Measurements from ENCODE around the gene ZNF12. TPM values are rescaled to one million over a fixed set of nuclear protein-coding genes. Genes with fewer than 3 reads are reported as not detected.
"Not testable (repeated sequence)": the region's sequence is repeated elsewhere in the genome, so short reads cannot be mapped to it uniquely, and the experiment has no call there.

The ZNF12 gene
- total and polyA plus RNA-seq, 2 donors (not counting 1 experiment from before 2014, with no cell fraction given), result 6.3 to 41.3 TPM

DNA sequence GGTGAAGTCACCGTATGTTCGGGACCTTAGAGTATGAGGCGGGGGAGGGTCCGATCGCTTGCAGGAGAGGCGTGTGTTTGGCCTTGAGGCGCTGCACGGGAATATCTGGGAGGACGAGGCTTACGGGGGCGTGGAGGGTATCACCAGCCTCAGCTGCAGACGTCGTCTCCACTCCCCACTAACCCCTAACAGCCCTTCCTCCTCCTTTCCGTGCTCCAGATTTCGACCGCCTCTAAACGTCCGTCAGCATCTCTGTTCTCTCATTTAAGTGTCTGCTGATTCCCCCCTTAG, 23.5 kb upstream of the ZNF12 start:
- H3K79me2 ChIP-seq (ENCODE audit: control insufficient read depth, insufficient read depth, low read length), result peaks cover 25% of the 10 kb centered on the region
- TF ChIP-seq EZH2 (IDR thresholded peaks at IDR 0.05; ENCODE audit: borderline replicate concordance, insufficient read depth, low read depth, low read length, poor library complexity, severe bottlenecking), result no peak
- peak overlapping the region; percentile 95 for H3K9ac ChIP-seq (ENCODE audit: low read length)
- Mint-ChIP-seq H3K27ac (peak overlapping the region; percentile 59), H3K27me3 (no peaks in the 10 kb centered on the region), H3K4me3 (peak overlapping the region; percentile 91), H3K9me3 (ENCODE audit: insufficient read depth) (no peaks in the 10 kb centered on the region), H3K4me1 (peaks cover 29% of the 10 kb centered on the region)
- DNase-seq, result no peak
- H3K4me3 ChIP-seq (ENCODE audit: control extremely low read depth in 1 of 5, extremely low read depth in 1 of 5, insufficient read depth in 1 of 5, low read depth in 2 of 5, low read length in 4 of 5), result peak overlapping the region; percentile 42 to 93 (median 74)
- H2AFZ ChIP-seq (ENCODE audit: insufficient read depth, low read depth, low read length, poor library complexity, severe bottlenecking), result peak overlapping the region; percentile 96
- peak overlapping the region; percentile 11 to 78 for H3K27ac ChIP-seq (ENCODE audit: low read length in 2 of 2)
- intact Hi-C loops (cut with micrococcal nuclease), result no loop called here
- H3K4me2 ChIP-seq (replicated peaks; ENCODE audit: low read depth, low read length, poor library complexity, severe bottlenecking), result peak overlapping the region; percentile 81
- ChIA-PET POLR2A (no interaction called here), CTCF (interaction anchor here (1.2 kb wide), 1 partner anchor 23 kb away, joined by 3 read pairs; the partner anchor contains the start of gene ZNF12)
- H3K27me3 ChIP-seq (replicated peaks in 1 of 4; ENCODE audit: control extremely low read depth in 1 of 4, control insufficient read depth in 3 of 4, insufficient read depth in 4 of 4, low read length in 3 of 4), result no peaks in the 10 kb centered on the region
- H3K4me1 ChIP-seq (ENCODE audit: control insufficient read depth in 2 of 2, insufficient read depth in 2 of 2, low read length in 2 of 2), result peaks cover 20 to 27% of the 10 kb centered on the region in 2 donors
- H3K9me3 ChIP-seq (ENCODE audit: control extremely low read depth in 1 of 3, control insufficient read depth in 2 of 3, insufficient read depth in 1 of 3, low read length in 2 of 3), result no peaks in the 10 kb centered on the region
- H3K36me3 ChIP-seq (replicated peaks in 1 of 2; ENCODE audit: control extremely low read depth in 1 of 2, control insufficient read depth in 1 of 2, extremely low read depth in 1 of 2, insufficient read depth in 2 of 2, low read length in 1 of 2), result peaks cover 0 to 9% of the 10 kb centered on the region in 2 experiments
- no peak for ATAC-seq (ENCODE audit: low read depth)
- H4K20me1 ChIP-seq (ENCODE audit: control insufficient read depth, insufficient read depth, low read length, poor library complexity, severe bottlenecking), result peaks cover 12% of the 10 kb centered on the region
- WGBS (ENCODE audit: insufficient coverage), result under 1% methylated on average over 13 of the region's 18 CpGs

DNA sequence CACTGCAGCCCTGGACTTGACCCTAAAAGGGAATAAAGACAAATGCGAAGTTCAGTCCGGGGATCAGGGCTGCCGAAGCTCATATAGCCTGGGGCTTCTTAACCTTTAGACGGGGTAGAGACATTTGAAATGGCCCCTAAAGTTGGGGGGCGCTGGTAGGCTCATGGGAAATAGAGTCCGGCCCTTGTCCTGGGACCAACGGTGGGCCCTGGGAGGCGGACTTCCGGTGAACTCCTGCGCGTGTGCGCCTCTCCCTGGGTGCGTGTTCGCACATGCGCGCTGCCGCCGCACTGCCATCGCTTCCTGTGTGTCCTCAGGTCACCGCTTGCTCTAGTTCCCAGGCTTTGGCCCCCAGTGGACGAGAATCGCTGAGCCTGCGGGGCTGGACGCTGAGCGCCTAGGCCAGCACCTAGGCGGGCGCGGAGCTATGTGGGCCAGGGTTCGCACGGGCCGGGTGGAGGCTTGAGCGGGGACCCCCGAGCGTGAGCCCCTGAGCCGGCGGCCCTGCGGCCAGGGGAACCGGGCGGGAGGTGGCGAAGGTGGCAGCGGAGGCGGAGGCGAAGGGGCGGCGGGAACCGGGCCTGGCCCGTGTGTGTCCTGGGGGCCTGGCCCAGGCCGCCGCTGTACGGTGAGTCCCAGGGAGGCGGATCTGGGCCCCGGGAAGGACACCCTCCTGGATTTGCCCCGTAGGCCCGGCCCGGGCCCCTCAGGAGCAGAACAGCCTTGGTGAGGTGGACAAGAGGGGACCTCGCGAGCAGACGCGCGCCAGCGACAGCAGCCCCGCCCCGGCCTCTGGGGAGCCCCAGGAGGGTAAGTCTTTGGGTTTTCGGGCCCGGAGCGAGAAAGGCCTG, 23.0 kb upstream of the ZNF12 start:
- Histone ChIP-seq H3K9ac (ENCODE audit: low read length) (peak overlapping the region; percentile 95), H3K27me3 (replicated peaks in 1 of 4; ENCODE audit: control extremely low read depth in 1 of 4, control insufficient read depth in 3 of 4, insufficient read depth in 4 of 4, low read length in 3 of 4) (no peaks in the 10 kb centered on the region), H4K20me1 (ENCODE audit: control insufficient read depth, insufficient read depth, low read length, poor library complexity, severe bottlenecking) (peaks cover 12% of the 10 kb centered on the region), H3K4me2 (replicated peaks; ENCODE audit: low read depth, low read length, poor library complexity, severe bottlenecking) (peak overlapping the region; percentile 81), H2AFZ (ENCODE audit: insufficient read depth, low read depth, low read length, poor library complexity, severe bottlenecking) (peak overlapping the region; percentile 96), H3K79me2 (ENCODE audit: control insufficient read depth, insufficient read depth, low read length) (peaks cover 25% of the 10 kb centered on the region), H3K9me3 (ENCODE audit: control extremely low read depth in 1 of 3, control insufficient read depth in 2 of 3, insufficient read depth in 1 of 3, low read length in 2 of 3) (no peaks in the 10 kb centered on the region), H3K4me3 (ENCODE audit: control extremely low read depth in 1 of 5, extremely low read depth in 1 of 5, insufficient read depth in 1 of 5, low read depth in 2 of 5, low read length in 4 of 5) (peak overlapping the region; percentile 52 to 93 (median 74)), H3K36me3 (replicated peaks in 1 of 2; ENCODE audit: control extremely low read depth in 1 of 2, control insufficient read depth in 1 of 2, extremely low read depth in 1 of 2, insufficient read depth in 2 of 2, low read length in 1 of 2) (peaks cover 0 to 7% of the 10 kb centered on the region in 2 experiments), H3K27ac (ENCODE audit: low read length in 2 of 2) (peak overlapping the region; percentile 69 to 78), H3K4me1 (ENCODE audit: control insufficient read depth in 2 of 2, insufficient read depth in 2 of 2, low read length in 2 of 2) (peaks cover 23 to 33% of the 10 kb centered on the region in 2 donors)
- under 1% methylated on average over 66 of the region's 66 CpGs for WGBS (ENCODE audit: insufficient coverage)
- ChIA-PET POLR2A (interaction anchor here (0.6 kb wide), 1 partner anchor 10 kb away, joined by 3 read pairs; no protein-coding TSS in a partner anchor), CTCF (interaction anchor here (1.2 kb wide), 1 partner anchor 22 kb away, joined by 3 read pairs; the partner anchor contains the start of gene ZNF12)
- no peak for TF ChIP-seq EZH2 (IDR thresholded peaks at IDR 0.05; ENCODE audit: borderline replicate concordance, insufficient read depth, low read depth, low read length, poor library complexity, severe bottlenecking)
- TF ChIP-seq, protein P1, sequence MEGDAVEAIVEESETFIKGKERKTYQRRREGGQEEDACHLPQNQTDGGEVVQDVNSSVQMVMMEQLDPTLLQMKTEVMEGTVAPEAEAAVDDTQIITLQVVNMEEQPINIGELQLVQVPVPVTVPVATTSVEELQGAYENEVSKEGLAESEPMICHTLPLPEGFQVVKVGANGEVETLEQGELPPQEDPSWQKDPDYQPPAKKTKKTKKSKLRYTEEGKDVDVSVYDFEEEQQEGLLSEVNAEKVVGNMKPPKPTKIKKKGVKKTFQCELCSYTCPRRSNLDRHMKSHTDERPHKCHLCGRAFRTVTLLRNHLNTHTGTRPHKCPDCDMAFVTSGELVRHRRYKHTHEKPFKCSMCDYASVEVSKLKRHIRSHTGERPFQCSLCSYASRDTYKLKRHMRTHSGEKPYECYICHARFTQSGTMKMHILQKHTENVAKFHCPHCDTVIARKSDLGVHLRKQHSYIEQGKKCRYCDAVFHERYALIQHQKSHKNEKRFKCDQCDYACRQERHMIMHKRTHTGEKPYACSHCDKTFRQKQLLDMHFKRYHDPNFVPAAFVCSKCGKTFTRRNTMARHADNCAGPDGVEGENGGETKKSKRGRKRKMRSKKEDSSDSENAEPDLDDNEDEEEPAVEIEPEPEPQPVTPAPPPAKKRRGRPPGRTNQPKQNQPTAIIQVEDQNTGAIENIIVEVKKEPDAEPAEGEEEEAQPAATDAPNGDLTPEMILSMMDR (IDR thresholded peaks at IDR 0.05), result no peak
- H3K4me3 Mint-ChIP-seq, result peak overlapping the region; percentile 91
- intact Hi-C loops (cut with micrococcal nuclease), result loop anchor here (1.0 kb wide), 2 partner anchors 23 to 92 kb away; partner anchors contain the start of genes ZNF12 and ZNF316
- ATAC-seq (ENCODE audit: low read depth) (peak; percentile 91), DNase-seq (peak; percentile 88)
- H3K4me1 Mint-ChIP-seq, result peaks cover 34% of the 10 kb centered on the region
- H3K9me3 Mint-ChIP-seq (ENCODE audit: insufficient read depth), result no peaks in the 10 kb centered on the region
- peak overlapping the region; percentile 85 for H3K27ac Mint-ChIP-seq
- H3K27me3 Mint-ChIP-seq, result no peaks in the 10 kb centered on the region

DNA sequence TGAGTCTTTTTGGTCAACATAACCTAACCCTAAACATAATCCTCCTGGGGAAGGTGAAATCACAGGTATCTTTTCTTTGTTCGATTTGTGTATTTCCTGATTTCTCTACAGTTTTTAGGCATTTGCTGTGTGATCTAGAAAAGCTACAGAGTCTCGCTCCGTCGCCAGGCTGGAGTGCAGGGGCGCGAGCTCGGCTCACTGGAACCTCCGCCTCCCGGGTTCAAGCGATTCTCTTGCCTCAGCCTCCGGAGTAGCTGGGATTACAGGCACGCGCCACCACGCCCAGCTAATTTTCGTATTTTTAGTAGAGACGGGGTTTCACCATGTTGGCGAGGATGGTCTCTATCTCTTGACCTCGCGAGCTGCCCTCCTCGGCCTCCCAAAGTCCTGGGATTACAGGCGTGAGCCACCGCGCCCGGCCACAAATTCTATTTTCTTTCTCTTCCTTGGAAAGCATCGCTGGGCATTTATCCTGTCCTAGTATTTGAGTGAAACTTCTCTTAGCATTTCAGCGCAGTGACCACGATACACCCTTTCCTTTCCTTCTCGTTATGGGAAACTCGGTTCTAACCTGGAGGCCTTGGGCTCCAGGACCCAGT, 22.2 kb upstream of the ZNF12 start:
- H3K9me3 ChIP-seq (ENCODE audit: control extremely low read depth in 1 of 3, control insufficient read depth in 2 of 3, insufficient read depth in 1 of 3, low read length in 2 of 3); ATAC-seq (ENCODE audit: low read depth); POLR2A ChIA-PET; H3K27me3 Mint-ChIP-seq; H3K27me3 ChIP-seq (replicated peaks in 1 of 4; ENCODE audit: control extremely low read depth in 1 of 4, control insufficient read depth in 3 of 4, insufficient read depth in 4 of 4, low read length in 3 of 4); H3K9me3 Mint-ChIP-seq (ENCODE audit: insufficient read depth); H3K36me3 ChIP-seq (replicated peaks in 1 of 2; ENCODE audit: control extremely low read depth in 1 of 2, control insufficient read depth in 1 of 2, extremely low read depth in 1 of 2, insufficient read depth in 2 of 2, low read length in 1 of 2); DNase-seq: not testable (repeated sequence)
- Histone ChIP-seq H2AFZ (ENCODE audit: insufficient read depth, low read depth, low read length, poor library complexity, severe bottlenecking) (peak overlapping the region; percentile 96), H3K4me2 (replicated peaks; ENCODE audit: low read depth, low read length, poor library complexity, severe bottlenecking) (peak overlapping the region; percentile 81), H3K4me3 (ENCODE audit: control extremely low read depth in 1 of 5, extremely low read depth in 1 of 5, insufficient read depth in 1 of 5, low read depth in 2 of 5, low read length in 4 of 5) (peak overlapping the region; percentile 52 to 93 (median 74)), H3K4me1 (ENCODE audit: control insufficient read depth in 2 of 2, insufficient read depth in 2 of 2, low read length in 2 of 2) (peaks cover 27 to 37% of the 10 kb centered on the region in 2 donors), H3K79me2 (ENCODE audit: control insufficient read depth, insufficient read depth, low read length) (peaks cover 23% of the 10 kb centered on the region), H3K9ac (ENCODE audit: low read length) (peak overlapping the region; percentile 95), H3K27ac (ENCODE audit: low read length in 2 of 2) (peak overlapping the region; percentile 69 to 78), H4K20me1 (ENCODE audit: control insufficient read depth, insufficient read depth, low read length, poor library complexity, severe bottlenecking) (peaks cover 12% of the 10 kb centered on the region)
- Mint-ChIP-seq H3K4me3 (peak overlapping the region; percentile 91), H3K4me1 (peaks cover 37% of the 10 kb centered on the region), H3K27ac (peak overlapping the region; percentile 85)
- CTCF ChIA-PET, result interaction anchor here (1.2 kb wide), 1 partner anchor 22 kb away, joined by 3 read pairs; the partner anchor contains the start of gene ZNF12
- 59% methylated on average over 24 of the region's 29 CpGs for WGBS (ENCODE audit: insufficient coverage)
- intact Hi-C loops (cut with micrococcal nuclease), result loop anchor here (1.0 kb wide), 2 partner anchors 23 to 92 kb away; partner anchors contain the start of genes ZNF12 and ZNF316

Data from B cell (primary cell).